Osteoblast (primary cell): ENCODE results near the gene OBSCN. TPM values are rescaled to one million over a fixed set of nuclear protein-coding genes. Genes with fewer than 3 reads are reported as not detected.
"Not testable (repeated sequence)": the region's sequence is repeated elsewhere in the genome, so short reads cannot be mapped to it uniquely, and the experiment has no call there.

Experiments
- DNase-seq: peaks from one replicate; pipeline ENCODE4 v3.0.0; 2011; ENCODE audit warnings: low spot score, mixed read lengths; ENCODE audit not compliant: insufficient read length; ENCODE audit errors: missing footprints
- H2AFZ ChIP-seq: 2 replicates; pipeline ENCODE4 v1.6.0; 2011; ENCODE audit warnings: mild to moderate bottlenecking, low read length
- H3K27ac ChIP-seq: 2 replicates; pipeline ENCODE4 v1.5.1; 2011; ENCODE audit warnings: mild to moderate bottlenecking, low read depth, low read length, moderate library complexity
- H3K27me3 ChIP-seq: 2 replicates; pipeline ENCODE4 v1.6.0; 2012; ENCODE audit warnings: mild to moderate bottlenecking, control low read depth, inconsistent platforms, low read length, moderate library complexity; ENCODE audit not compliant: insufficient read depth
- H3K36me3 ChIP-seq: 2 replicates; pipeline ENCODE4 v1.5.1; 2011; ENCODE audit warnings: mild to moderate bottlenecking, low read length, control low read depth, moderate library complexity; ENCODE audit not compliant: insufficient read depth
- H3K4me1 ChIP-seq: 2 replicates; pipeline ENCODE4 v1.5.1; 2011; ENCODE audit warnings: mild to moderate bottlenecking, low read length, control low read depth, moderate library complexity; ENCODE audit not compliant: insufficient read depth
- H3K4me2 ChIP-seq: 2 replicates; pipeline ENCODE4 v1.6.0; 2011; ENCODE audit warnings: mild to moderate bottlenecking, low read length; ENCODE audit not compliant: insufficient read depth
- H3K4me3 ChIP-seq: fragments of 200-600 bp; sonication (generic); 3 replicates; pipeline ENCODE4 v1.5.1; 2012; ENCODE audit warnings: mild to moderate bottlenecking, low read length, inconsistent platforms; ENCODE audit not compliant: insufficient read depth
- H3K79me2 ChIP-seq: 2 replicates; pipeline ENCODE4 v1.6.0; 2012; ENCODE audit warnings: mild to moderate bottlenecking, low read length, control low read depth, inconsistent platforms; ENCODE audit not compliant: insufficient read depth
- H3K9me3 ChIP-seq: 2 replicates; pipeline ENCODE4 v1.5.1; 2011; ENCODE audit warnings: low read depth, low read length, control low read depth
- H4K20me1 ChIP-seq: 2 replicates; pipeline ENCODE4 v1.6.0; 2012; ENCODE audit warnings: mild to moderate bottlenecking, low read length, control low read depth; ENCODE audit not compliant: insufficient read depth
- CTCF ChIP-seq: IDR thresholded peaks from 2 replicates; pipeline ENCODE4 v1.5.1; 2011; ENCODE audit warnings: mild to moderate bottlenecking, low read depth, low read length, moderate library complexity; ENCODE audit errors: extremely low read depth
- total RNA-seq: library from RNA; depleted of rRNA; stranded (reverse); fragments of >200 nt; gene quantifications from 2 replicates; pipeline ENCODE4 v1.2.3, GENCODE V29; 2012

The OBSCN gene
- total RNA-seq, 1 donor, result 2.9 TPM

GRCh38 chr1:228182296-228183030, 25.4 kb upstream of the OBSCN start:
- Histone ChIP-seq H3K4me1 (no peaks in the 10 kb centered on the region), H3K36me3 (no peaks in the 10 kb centered on the region), H3K9me3 (no peaks in the 10 kb centered on the region), H3K27me3 (no peaks in the 10 kb centered on the region), H3K27ac (no peak overlapping the region), H3K4me3 (no peak overlapping the region), H2AFZ (no peak overlapping the region), H3K4me2 (no peak overlapping the region), H4K20me1 (no peaks in the 10 kb centered on the region), H3K79me2 (no peaks in the 10 kb centered on the region)
- no peak for TF ChIP-seq CTCF
- no peak for DNase-seq

DNA sequence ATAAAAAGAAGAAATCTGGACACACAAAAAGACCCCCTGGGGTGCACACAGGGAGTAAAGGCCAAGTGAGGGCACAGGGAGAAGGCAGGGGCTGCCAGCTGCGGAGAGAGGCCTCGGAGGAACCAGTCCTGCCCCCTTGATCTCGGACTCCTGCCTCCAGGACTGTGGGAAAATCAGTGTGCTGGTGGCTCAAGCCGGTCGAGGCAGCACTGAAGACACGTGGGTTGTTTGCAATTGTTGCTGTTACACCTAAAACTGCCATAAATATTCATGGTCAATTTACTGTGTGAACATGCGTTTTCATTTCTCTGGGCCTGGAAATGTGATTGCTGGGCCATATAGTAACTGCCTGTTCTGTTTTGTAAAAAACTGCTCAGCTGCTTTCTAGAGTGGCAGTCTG, 23.7 kb upstream of the OBSCN start:
- no peaks in the 10 kb centered on the region for H3K27me3 ChIP-seq
- no peaks in the 10 kb centered on the region for H3K36me3 ChIP-seq
- H3K79me2 ChIP-seq, result no peaks in the 10 kb centered on the region
- H4K20me1 ChIP-seq, result no peaks in the 10 kb centered on the region
- no peak overlapping the region for H3K4me2 ChIP-seq
- H3K4me3 ChIP-seq, result no peak overlapping the region
- H3K4me1 ChIP-seq, result no peaks in the 10 kb centered on the region
- no peak overlapping the region for H3K27ac ChIP-seq
- H3K9me3 ChIP-seq, result no peaks in the 10 kb centered on the region
- H2AFZ ChIP-seq, result no peak overlapping the region
- TF ChIP-seq CTCF, result no peak
- DNase-seq, result no peak

GRCh38 chr1:228185641-228185965, 22.2 kb upstream of the OBSCN start:
- Histone ChIP-seq H2AFZ (no peak overlapping the region), H4K20me1 (no peaks in the 10 kb centered on the region), H3K4me2 (no peak overlapping the region), H3K4me1 (no peaks in the 10 kb centered on the region), H3K4me3 (no peak overlapping the region), H3K9me3 (no peaks in the 10 kb centered on the region), H3K27me3 (no peaks in the 10 kb centered on the region), H3K79me2 (no peaks in the 10 kb centered on the region), H3K27ac (no peak overlapping the region), H3K36me3 (no peaks in the 10 kb centered on the region)
- no peak for DNase-seq
- TF ChIP-seq CTCF, result no peak

DNA sequence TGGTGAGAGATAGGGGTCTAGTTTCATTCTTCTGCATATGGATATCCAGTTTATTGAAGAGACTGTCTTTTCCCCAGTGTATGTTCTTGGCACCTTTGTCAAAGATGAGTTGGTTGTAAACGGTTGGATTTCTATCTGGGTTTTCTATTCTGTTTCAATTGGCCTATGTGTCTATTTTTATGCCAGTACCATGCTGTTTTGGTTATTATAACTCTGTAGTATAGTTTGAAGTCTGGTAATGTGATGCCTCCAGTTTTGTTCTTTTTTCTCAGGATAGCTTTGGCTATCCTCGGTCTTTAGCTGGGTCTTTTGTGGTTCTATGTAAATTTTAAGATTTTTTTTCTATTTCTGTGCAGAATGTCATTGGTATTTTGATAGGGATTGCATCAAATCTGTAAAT, 19.6 kb upstream of the OBSCN start:
- DNase-seq, H3K4me2 ChIP-seq, H4K20me1 ChIP-seq, H3K79me2 ChIP-seq, H3K4me1 ChIP-seq, H3K9me3 ChIP-seq, H3K36me3 ChIP-seq, H3K27ac ChIP-seq, H3K27me3 ChIP-seq, H3K4me3 ChIP-seq, H2AFZ ChIP-seq: not testable (repeated sequence)
